Neural progenitor cell (in vitro differentiated cells): Measurements from ENCODE around the gene CES1. TPM values are rescaled to one million over a fixed set of nuclear protein-coding genes. Genes with fewer than 3 reads are reported as not detected.
"Not testable (repeated sequence)": the region's sequence is repeated elsewhere in the genome, so short reads cannot be mapped to it uniquely, and the experiment has no call there.

Source experiments
- DNase-seq: peaks from one replicate; pipeline ENCODE4 v3.0.0-alpha.2; 2016; ENCODE audit warnings: low spot score
- H2AFZ ChIP-seq: fragments of 200-600 bp; sonication (generic); replicated peaks from 2 replicates; pipeline ENCODE4 v1.6.1; 2016; ENCODE audit warnings: antibody characterized with exemption
- H3F3A ChIP-seq: fragments of 200-600 bp; sonication (generic); 2 replicates; pipeline ENCODE4 v1.6.1; 2016; ENCODE audit warnings: antibody characterized with exemption, low read depth
- H3K27ac ChIP-seq: fragments of 200-600 bp; sonication (generic); 2 replicates; pipeline ENCODE4 v1.5.1; 2016; ENCODE audit warnings: mild to moderate bottlenecking
- H3K27me3 ChIP-seq: fragments of 200-600 bp; sonication (generic); 2 replicates; pipeline ENCODE4 v1.6.1; 2016; ENCODE audit warnings: mild to moderate bottlenecking, moderate library complexity
- H3K36me3 ChIP-seq: fragments of 200-600 bp; sonication (generic); 2 replicates; pipeline ENCODE4 v1.5.1; 2016
- H3K4me1 ChIP-seq: fragments of 200-600 bp; sonication (generic); 2 replicates; pipeline ENCODE4 v1.6.1; 2016; ENCODE audit warnings: mixed run types
- H3K4me2 ChIP-seq: fragments of 200-600 bp; sonication (generic); 2 replicates; pipeline ENCODE4 v1.6.1; 2016
- H3K4me3 ChIP-seq: fragments of 200-600 bp; sonication (generic); 2 replicates; pipeline ENCODE4 v1.5.1; 2016
- H3K79me2 ChIP-seq: fragments of 200-600 bp; sonication (generic); 2 replicates; pipeline ENCODE4 v1.6.1; 2016; ENCODE audit warnings: low read depth
- H3K9ac ChIP-seq: fragments of 200-600 bp; sonication (generic); 2 replicates; pipeline ENCODE4 v1.6.1; 2016
- H3K9me3 ChIP-seq: fragments of 200-600 bp; sonication (generic); 2 replicates; pipeline ENCODE4 v1.5.1; 2016; ENCODE audit warnings: low read depth
- H4K20me1 ChIP-seq: fragments of 200-600 bp; sonication (generic); 2 replicates; pipeline ENCODE4 v1.6.1; 2016; ENCODE audit warnings: low read depth
- H3K27ac Mint-ChIP-seq: 3 replicates; pipeline ENCODE4 v1.8.0; 2021; ENCODE audit warnings: mixed read lengths
- H3K27me3 Mint-ChIP-seq: 2 replicates; pipeline ENCODE4 v1.8.0; 2022; ENCODE audit warnings: low read depth, mild to moderate bottlenecking, inconsistent platforms, moderate library complexity, mixed read lengths; ENCODE audit not compliant: insufficient read depth
- H3K36me3 Mint-ChIP-seq: 3 replicates; pipeline ENCODE4 v1.8.0; 2021; ENCODE audit warnings: mixed read lengths
- H3K4me1 Mint-ChIP-seq: 3 replicates; pipeline ENCODE4 v1.8.0; 2021; ENCODE audit warnings: mixed read lengths
- H3K4me3 Mint-ChIP-seq: 3 replicates; pipeline ENCODE4 v1.8.0; 2021; ENCODE audit warnings: mild to moderate bottlenecking, moderate library complexity, mixed read lengths
- H3K9me3 Mint-ChIP-seq: 3 replicates; pipeline ENCODE4 v1.8.0; 2020; ENCODE audit warnings: mixed read lengths
- EZH2 ChIP-seq: fragments of 200-600 bp; sonication (generic); IDR thresholded peaks from 2 replicates; pipeline ENCODE4 v1.6.1; 2017; ENCODE audit warnings: antibody characterized with exemption, mild to moderate bottlenecking, moderate library complexity
- EZH2phosphoT487 ChIP-seq: fragments of 200-600 bp; sonication (generic); IDR thresholded peaks from 2 replicates; pipeline ENCODE4 v1.6.1; 2017; ENCODE audit warnings: antibody characterized with exemption
- total RNA-seq: library from RNA; depleted of rRNA; stranded (reverse); fragments of >200 nt; gene quantifications from 2 replicates; pipeline ENCODE4 v1.2.3, GENCODE V29; 2015; ENCODE audit warnings: low replicate concordance
- TF ChIP-seq, protein P1 (sequence below): fragments of 200-600 bp; sonication (generic); IDR thresholded peaks from 2 replicates; pipeline ENCODE4 v1.5.1; 2017; ENCODE audit warnings: antibody characterized with exemption, mild to moderate bottlenecking

Gene CES1
- total RNA-seq, 1 donor from 2014 or later, result not detected

DNA sequence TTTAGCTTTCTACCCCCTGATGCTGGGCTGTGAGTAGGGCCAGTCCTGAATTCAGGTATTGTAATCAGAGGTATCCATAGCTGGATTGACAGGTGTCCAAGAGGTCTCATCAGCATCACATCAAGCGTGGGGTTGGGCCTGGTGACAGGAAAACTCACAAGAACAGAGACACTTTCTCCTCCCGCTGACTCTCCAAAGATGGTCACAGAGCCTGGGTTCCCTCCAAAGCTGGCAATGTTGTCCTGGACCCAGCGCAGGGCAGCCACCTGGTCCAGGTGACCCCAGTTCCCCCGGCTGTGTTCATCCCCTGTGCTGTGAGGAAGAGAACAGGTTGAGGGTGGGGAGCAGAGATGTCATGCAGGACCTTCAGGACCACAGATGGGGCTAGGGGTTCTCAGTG lies 11.7 kb downstream of the CES1 start:
- H3K9me3 Mint-ChIP-seq, result no peaks in the 10 kb centered on the region
- DNase-seq, result no peak
- no peaks in the 10 kb centered on the region for H3K36me3 Mint-ChIP-seq

GRCh38 chr16:55820615-55821014 lies 12.3 kb downstream of the CES1 start:
- no peaks in the 10 kb centered on the region for H3K4me1 Mint-ChIP-seq
- Histone ChIP-seq H3K4me3 (no peak overlapping the region), H3K79me2 (no peaks in the 10 kb centered on the region), H2AFZ (no peak overlapping the region), H3K27ac (no peak overlapping the region), H3K9me3 (no peaks in the 10 kb centered on the region), H3K4me2 (no peak overlapping the region), H3K4me1 (no peaks in the 10 kb centered on the region), H3K27me3 (peaks cover 4% of the 10 kb centered on the region), H3K9ac (no peak overlapping the region), H3F3A (no peaks in the 10 kb centered on the region), H3K36me3 (no peaks in the 10 kb centered on the region), H4K20me1 (no peaks in the 10 kb centered on the region)
- TF ChIP-seq EZH2 (no peak), EZH2phosphoT487 (no peak)
- TF ChIP-seq, protein P1, sequence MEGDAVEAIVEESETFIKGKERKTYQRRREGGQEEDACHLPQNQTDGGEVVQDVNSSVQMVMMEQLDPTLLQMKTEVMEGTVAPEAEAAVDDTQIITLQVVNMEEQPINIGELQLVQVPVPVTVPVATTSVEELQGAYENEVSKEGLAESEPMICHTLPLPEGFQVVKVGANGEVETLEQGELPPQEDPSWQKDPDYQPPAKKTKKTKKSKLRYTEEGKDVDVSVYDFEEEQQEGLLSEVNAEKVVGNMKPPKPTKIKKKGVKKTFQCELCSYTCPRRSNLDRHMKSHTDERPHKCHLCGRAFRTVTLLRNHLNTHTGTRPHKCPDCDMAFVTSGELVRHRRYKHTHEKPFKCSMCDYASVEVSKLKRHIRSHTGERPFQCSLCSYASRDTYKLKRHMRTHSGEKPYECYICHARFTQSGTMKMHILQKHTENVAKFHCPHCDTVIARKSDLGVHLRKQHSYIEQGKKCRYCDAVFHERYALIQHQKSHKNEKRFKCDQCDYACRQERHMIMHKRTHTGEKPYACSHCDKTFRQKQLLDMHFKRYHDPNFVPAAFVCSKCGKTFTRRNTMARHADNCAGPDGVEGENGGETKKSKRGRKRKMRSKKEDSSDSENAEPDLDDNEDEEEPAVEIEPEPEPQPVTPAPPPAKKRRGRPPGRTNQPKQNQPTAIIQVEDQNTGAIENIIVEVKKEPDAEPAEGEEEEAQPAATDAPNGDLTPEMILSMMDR, result no peak
- DNase-seq, result no peak
- H3K9me3 Mint-ChIP-seq, result no peaks in the 10 kb centered on the region
- H3K27ac Mint-ChIP-seq, result no peak overlapping the region
- H3K36me3 Mint-ChIP-seq, result no peaks in the 10 kb centered on the region
- H3K4me3 Mint-ChIP-seq, result no peak overlapping the region
- H3K27me3 Mint-ChIP-seq, result peaks cover 7% of the 10 kb centered on the region

More for the DNA sequence above, 11.7 kb downstream of the CES1 start:
- no peaks in the 10 kb centered on the region for H3K9me3 ChIP-seq
- no peaks in the 10 kb centered on the region for H3K4me1 ChIP-seq
- H3K36me3 ChIP-seq, result no peaks in the 10 kb centered on the region
- no peak overlapping the region for H3K4me3 ChIP-seq
- no peak overlapping the region for H3K27ac ChIP-seq
- H3K9ac ChIP-seq, result no peak overlapping the region
- no peaks in the 10 kb centered on the region for H3K79me2 ChIP-seq
- Mint-ChIP-seq H3K27ac (no peak overlapping the region), H3K27me3 (peaks cover 7% of the 10 kb centered on the region), H3K4me1 (no peaks in the 10 kb centered on the region), H3K4me3 (no peak overlapping the region)
- TF ChIP-seq EZH2, result no peak
- TF ChIP-seq EZH2phosphoT487, result no peak
- TF ChIP-seq, protein P1, result no peak
- peaks cover 4% of the 10 kb centered on the region for H3K27me3 ChIP-seq
- H2AFZ ChIP-seq, result no peak overlapping the region
- H3F3A ChIP-seq, result no peaks in the 10 kb centered on the region
- no peak overlapping the region for H3K4me2 ChIP-seq
- no peaks in the 10 kb centered on the region for H4K20me1 ChIP-seq

DNA sequence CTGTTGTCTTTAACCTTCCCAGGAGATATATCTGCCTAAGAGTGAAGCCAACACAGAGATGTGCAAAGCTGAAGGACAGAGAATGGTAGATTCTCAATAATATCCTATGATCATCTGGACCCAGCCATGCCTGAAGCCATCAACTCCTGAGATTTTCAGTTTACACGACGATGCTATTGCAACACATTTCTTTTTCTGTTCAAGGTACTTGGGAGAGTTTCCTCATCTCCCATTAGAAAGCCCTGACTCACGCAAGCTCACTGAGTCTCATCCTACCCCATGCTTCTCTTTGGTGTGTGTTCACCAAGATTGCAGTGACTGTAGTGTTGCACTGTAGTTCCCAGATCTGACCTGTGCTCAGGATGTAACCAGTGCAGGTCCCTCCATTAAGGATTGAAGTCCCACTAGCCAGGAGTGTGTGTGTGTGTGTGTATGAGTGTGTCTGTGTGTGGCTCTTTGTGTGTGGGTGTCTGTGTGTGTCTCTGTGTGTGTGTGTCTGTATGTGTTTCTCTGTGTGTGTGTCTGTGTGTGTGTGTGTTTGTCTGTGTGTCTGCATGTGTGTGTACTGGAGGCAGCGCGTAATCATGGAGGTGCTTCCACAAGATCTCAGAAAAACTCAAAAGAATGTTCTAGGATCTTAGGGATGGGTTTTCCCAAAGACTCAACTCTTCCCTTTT lies 15.5 kb downstream of the CES1 start:
- H3K4me3 Mint-ChIP-seq, result no peak overlapping the region
- no peak overlapping the region for H3K9ac ChIP-seq
- H3K4me1 ChIP-seq, result no peaks in the 10 kb centered on the region
- no peak overlapping the region for H3K27ac Mint-ChIP-seq
- H3K4me2 ChIP-seq, result no peak overlapping the region
- H4K20me1 ChIP-seq, result no peaks in the 10 kb centered on the region
- no peaks in the 10 kb centered on the region for H3K36me3 ChIP-seq
- no peaks in the 10 kb centered on the region for H3F3A ChIP-seq
- H3K9me3 Mint-ChIP-seq, result no peaks in the 10 kb centered on the region
- no peak for DNase-seq
- no peaks in the 10 kb centered on the region for H3K4me1 Mint-ChIP-seq
- peaks cover 12% of the 10 kb centered on the region for H3K27me3 Mint-ChIP-seq
- H3K27ac ChIP-seq, result no peak overlapping the region
- H3K79me2 ChIP-seq, result no peaks in the 10 kb centered on the region
- H2AFZ ChIP-seq, result no peak overlapping the region
- H3K9me3 ChIP-seq, result no peaks in the 10 kb centered on the region
- TF ChIP-seq EZH2phosphoT487 (no peak), EZH2 (no peak)
- TF ChIP-seq, protein P1, result no peak
- H3K36me3 Mint-ChIP-seq, result no peaks in the 10 kb centered on the region
- no peak overlapping the region for H3K4me3 ChIP-seq
- no peaks in the 10 kb centered on the region for H3K27me3 ChIP-seq

- H3K9me3 Mint-ChIP-seq, H3K27me3 ChIP-seq, H3K9me3 ChIP-seq, H3K4me1 ChIP-seq, H2AFZ ChIP-seq, H3K27ac Mint-ChIP-seq, H3K27me3 Mint-ChIP-seq, DNase-seq, H3K4me3 ChIP-seq, H3K27ac ChIP-seq, H3K9ac ChIP-seq, H3K4me1 Mint-ChIP-seq, H3K36me3 Mint-ChIP-seq, H3F3A ChIP-seq, H4K20me1 ChIP-seq, H3K4me2 ChIP-seq, H3K36me3 ChIP-seq, H3K79me2 ChIP-seq, H3K4me3 Mint-ChIP-seq: not testable (repeated sequence)
These were observed 16.7 kb downstream of the CES1 start for GRCh38 chr16:55816222-55816621.
